ENCODE data around the gene STAB2. TPM values are rescaled to one million over a fixed set of nuclear protein-coding genes. Genes with fewer than 3 reads are reported as not detected.

Gene STAB2
- total RNA-seq, 4 donors from 2014 or later, result 0.15 to 0.16 TPM; not detected in 2

- intact Hi-C loops (cut with DNase I; ENCODE audit: low total_unique reads), result no loop called here
- DNase-seq (ENCODE audit: low spot score in 2 of 2), result no peak
- TF ChIP-seq, protein P1, sequence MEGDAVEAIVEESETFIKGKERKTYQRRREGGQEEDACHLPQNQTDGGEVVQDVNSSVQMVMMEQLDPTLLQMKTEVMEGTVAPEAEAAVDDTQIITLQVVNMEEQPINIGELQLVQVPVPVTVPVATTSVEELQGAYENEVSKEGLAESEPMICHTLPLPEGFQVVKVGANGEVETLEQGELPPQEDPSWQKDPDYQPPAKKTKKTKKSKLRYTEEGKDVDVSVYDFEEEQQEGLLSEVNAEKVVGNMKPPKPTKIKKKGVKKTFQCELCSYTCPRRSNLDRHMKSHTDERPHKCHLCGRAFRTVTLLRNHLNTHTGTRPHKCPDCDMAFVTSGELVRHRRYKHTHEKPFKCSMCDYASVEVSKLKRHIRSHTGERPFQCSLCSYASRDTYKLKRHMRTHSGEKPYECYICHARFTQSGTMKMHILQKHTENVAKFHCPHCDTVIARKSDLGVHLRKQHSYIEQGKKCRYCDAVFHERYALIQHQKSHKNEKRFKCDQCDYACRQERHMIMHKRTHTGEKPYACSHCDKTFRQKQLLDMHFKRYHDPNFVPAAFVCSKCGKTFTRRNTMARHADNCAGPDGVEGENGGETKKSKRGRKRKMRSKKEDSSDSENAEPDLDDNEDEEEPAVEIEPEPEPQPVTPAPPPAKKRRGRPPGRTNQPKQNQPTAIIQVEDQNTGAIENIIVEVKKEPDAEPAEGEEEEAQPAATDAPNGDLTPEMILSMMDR (IDR thresholded peaks at IDR 0.05), result no peak
- no peak for TF ChIP-seq POLR2A (IDR thresholded peaks at IDR 0.05)
- 69 to 74% methylated on average over 6 of the region's 6 CpGs for WGBS, 2 donors
- H3K4me3 ChIP-seq (ENCODE audit: low read depth, poor library complexity, severe bottlenecking), result no peak overlapping the region
These were observed 99.0 kb downstream of the STAB2 start for GRCh38 chr12:103686026-103686425.

GRCh38 chr12:103687253-103687652 lies 100.2 kb downstream of the STAB2 start:
- H3K4me3 ChIP-seq (ENCODE audit: low read depth, poor library complexity, severe bottlenecking), result no peak overlapping the region
- intact Hi-C loops (cut with DNase I; ENCODE audit: low total_unique reads), result no loop called here
- 61 to 65% methylated on average over 2 of the region's 2 CpGs for WGBS, 2 donors

DNA sequence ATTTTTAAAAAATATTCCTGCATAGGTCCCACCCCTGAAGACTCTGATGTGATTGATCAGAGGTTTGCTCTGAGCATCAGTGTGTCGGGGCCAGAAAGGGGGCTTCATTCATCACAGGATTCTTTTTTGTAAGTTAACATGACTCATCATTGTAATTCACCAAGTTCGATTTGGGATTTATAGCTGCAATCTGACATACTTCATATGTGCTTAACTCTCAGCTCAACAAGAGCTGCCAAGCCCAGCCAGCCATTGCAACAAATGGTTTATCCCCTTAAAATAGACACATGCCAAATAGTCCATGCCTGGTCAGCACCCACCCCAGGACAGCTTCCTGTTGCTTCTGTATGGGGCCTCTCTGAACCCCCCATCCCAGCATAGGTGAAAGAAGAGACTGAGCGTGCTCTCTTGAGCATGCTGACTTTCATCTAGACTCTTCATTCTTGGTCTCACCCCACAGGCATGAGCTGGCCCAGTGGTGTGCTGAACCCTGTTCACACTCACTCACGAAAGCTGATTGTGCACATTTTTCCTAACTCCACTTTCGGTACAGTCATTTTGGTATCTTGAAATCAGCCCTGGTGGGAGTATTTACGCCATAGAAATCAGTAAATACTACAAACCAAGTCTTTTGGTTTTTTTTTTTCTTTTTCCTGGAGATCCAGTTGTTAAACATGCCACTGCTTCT lies 101.4 kb downstream of the STAB2 start:
- TF ChIP-seq, protein P1 (IDR thresholded peaks at IDR 0.05), result no peak
- TF ChIP-seq POLR2A (IDR thresholded peaks at IDR 0.05), result no peak
- no peak overlapping the region for H3K4me3 ChIP-seq (ENCODE audit: low read depth, poor library complexity, severe bottlenecking)
- intact Hi-C loops (cut with DNase I; ENCODE audit: low total_unique reads), result no loop called here
- no peak for DNase-seq (ENCODE audit: low spot score in 2 of 2)
- WGBS, 2 donors, result 65 to 66% methylated on average over 6 of the region's 6 CpGs

More at GRCh38 chr12:103687253-103687652, 100.2 kb downstream of the STAB2 start:
- TF ChIP-seq, protein P1 (IDR thresholded peaks at IDR 0.05), result no peak
- no peak for TF ChIP-seq POLR2A (IDR thresholded peaks at IDR 0.05)
- no peak for DNase-seq (ENCODE audit: low spot score in 2 of 2)

DNA sequence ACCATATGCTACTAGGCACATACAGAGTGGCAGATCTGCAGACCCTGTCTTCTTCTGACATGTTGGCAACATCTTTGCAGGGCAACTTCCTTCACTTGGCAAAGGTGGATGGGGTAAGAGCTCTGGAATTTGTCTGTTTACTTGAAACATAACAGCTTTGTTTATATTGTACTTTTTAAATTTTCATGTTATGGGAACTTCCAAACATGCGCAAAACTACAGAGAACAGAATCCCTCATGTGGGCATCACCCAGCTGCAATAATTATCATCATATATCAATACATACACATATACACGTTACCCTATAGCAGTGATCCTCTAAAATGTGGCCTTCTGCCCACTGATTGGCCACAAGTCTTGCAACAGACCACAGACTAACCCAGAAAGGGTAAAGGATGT lies 103.4 kb downstream of the STAB2 start:
- TF ChIP-seq, protein P1 (IDR thresholded peaks at IDR 0.05), result no peak
- no peak for TF ChIP-seq POLR2A (IDR thresholded peaks at IDR 0.05)
- H3K4me3 ChIP-seq (ENCODE audit: low read depth, poor library complexity, severe bottlenecking), result no peak overlapping the region
- 77 to 78% methylated on average over 2 of the region's 2 CpGs for WGBS, 2 donors
- intact Hi-C loops (cut with DNase I; ENCODE audit: low total_unique reads), result no loop called here
- DNase-seq (ENCODE audit: low spot score in 2 of 2), result no peak

- WGBS, 2 donors, result 80 to 84% methylated on average over 3 of the region's 3 CpGs
- H3K4me3 ChIP-seq (ENCODE audit: low read depth, poor library complexity, severe bottlenecking), result no peak overlapping the region
- TF ChIP-seq, protein P1 (IDR thresholded peaks at IDR 0.05), result no peak
- TF ChIP-seq POLR2A (IDR thresholded peaks at IDR 0.05), result no peak
- intact Hi-C loops (cut with DNase I; ENCODE audit: low total_unique reads), result no loop called here
- no peak for DNase-seq (ENCODE audit: low spot score in 2 of 2)
These were observed 104.0 kb downstream of the STAB2 start for GRCh38 chr12:103691063-103691462.

DNA sequence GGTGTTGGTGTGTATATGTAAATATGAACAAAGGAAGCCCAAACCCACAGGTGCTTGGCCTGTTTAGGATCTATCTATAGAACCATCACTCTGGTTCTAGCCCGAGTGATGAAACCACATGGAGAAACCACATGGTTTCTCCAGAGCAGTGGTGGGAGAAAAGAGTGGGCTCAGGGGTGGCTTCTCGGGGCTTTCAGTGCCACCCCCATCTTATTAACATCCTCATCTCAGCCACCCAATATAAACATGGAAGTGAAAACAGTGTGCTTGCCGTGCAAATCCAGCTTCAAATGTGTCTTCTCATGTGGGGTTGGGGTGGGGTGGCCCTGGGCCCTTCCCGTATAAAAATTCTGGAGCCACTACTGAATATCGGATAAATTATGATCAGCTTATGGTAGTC lies 109.0 kb downstream of the STAB2 start:
- TF ChIP-seq, protein P1 (IDR thresholded peaks at IDR 0.05), result no peak
- no peak for TF ChIP-seq POLR2A (IDR thresholded peaks at IDR 0.05)
- 77 to 78% methylated on average over 5 of the region's 5 CpGs for WGBS, 2 donors
- DNase-seq (ENCODE audit: low spot score in 2 of 2), result no peak
- intact Hi-C loops (cut with DNase I; ENCODE audit: low total_unique reads), result no loop called here
- H3K4me3 ChIP-seq (ENCODE audit: low read depth, poor library complexity, severe bottlenecking), result no peak overlapping the region

All from lower leg skin (tissue), 4 donors.